Erythroblast (primary cell): ENCODE results near the gene ARHGAP6.

ENCODE experiments used
- GATA1 ChIP-seq: IDR thresholded peaks from 2 replicates; pipeline ENCODE4 v1.6.1; 2011; ENCODE audit warnings: low read depth, mild to moderate bottlenecking, control low read depth, low read length, moderate library complexity
- POLR2A ChIP-seq: IDR thresholded peaks from 2 replicates; pipeline ENCODE4 v1.6.1; 2011; ENCODE audit warnings: mild to moderate bottlenecking, low read length

DNA sequence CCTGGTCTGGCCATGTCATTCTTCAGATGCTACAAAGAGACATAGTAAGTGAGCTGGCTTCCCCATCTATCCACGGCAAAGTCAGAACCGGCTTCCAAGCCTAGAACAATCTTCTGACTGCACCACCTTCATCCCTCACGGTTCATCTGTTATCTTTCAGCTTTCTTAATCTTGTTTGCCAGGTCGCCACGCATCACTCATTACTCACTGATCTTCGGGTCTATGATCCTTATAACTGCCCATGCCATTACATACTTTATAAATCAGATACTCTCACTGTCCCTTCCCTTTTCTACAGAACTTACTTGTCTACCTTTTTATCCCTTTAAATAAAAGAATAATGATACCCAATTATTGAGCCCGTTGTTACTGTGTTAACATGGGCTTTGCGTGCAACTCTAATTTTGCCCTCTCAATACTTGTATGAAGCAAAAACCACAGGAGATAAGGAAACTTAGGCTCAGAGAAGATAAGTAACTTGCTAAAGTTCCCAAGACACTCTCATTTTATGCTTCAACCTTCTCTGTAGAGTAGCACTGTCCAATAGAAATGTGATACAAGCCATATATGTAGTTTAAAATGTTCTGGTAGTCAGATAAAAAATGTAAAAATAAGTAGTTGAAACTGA lies 200.8 kb downstream of the ARHGAP6 start:
- no peak for TF ChIP-seq POLR2A
- no peak for TF ChIP-seq GATA1
